Neutrophil (primary cell): Measurements from ENCODE around the gene PLB1.

Experiments used
- H3K27ac ChIP-seq: fragments of 200-600 bp; sonication (generic); 2 replicates; pipeline ENCODE4 v1.5.1; 2016; ENCODE audit warnings: mild to moderate bottlenecking, moderate library complexity
- H3K27me3 ChIP-seq: fragments of 200-600 bp; sonication (generic); 2 replicates; pipeline ENCODE4 v1.6.0; 2016; ENCODE audit warnings: mild to moderate bottlenecking
- H3K36me3 ChIP-seq: fragments of 200-600 bp; sonication (generic); 2 replicates; pipeline ENCODE4 v1.5.1; 2017
- H3K4me1 ChIP-seq, 2 experiments: fragments of 200-600 bp in 1 of 2; sonication (generic) in 1 of 2; 1 replicate in 1 of 2; 2 replicates in 1 of 2; pipeline versions ENCODE4 v1.5.1 to v1.6.1; 2013 to 2016; ENCODE audit warnings: low read depth in 1 of 2, low read length in 1 of 2, mild to moderate bottlenecking in 1 of 2, moderate library complexity in 1 of 2; ENCODE audit not compliant: control insufficient read depth in 1 of 2, insufficient read depth in 1 of 2
- H3K4me3 ChIP-seq, 2 experiments: fragments of 200-600 bp in 1 of 2; sonication (generic) in 1 of 2; 1 replicate in 1 of 2; 2 replicates in 1 of 2; pipeline ENCODE4 v1.5.1; 2013 to 2016; ENCODE audit warnings: low read depth in 1 of 2, low read length in 1 of 2, mild to moderate bottlenecking in 1 of 2, moderate library complexity in 1 of 2
- H3K9me3 ChIP-seq: fragments of 200-600 bp; sonication (generic); 2 replicates; pipeline ENCODE4 v1.5.1; 2016
- CTCF ChIP-seq: fragments of 200-600 bp; sonication (generic); IDR thresholded peaks from 2 replicates; pipeline ENCODE4 v1.5.1; 2016; ENCODE audit warnings: antibody characterized with exemption

Gene PLB1

GRCh38 chr2:28633746-28634145 is 137.9 kb downstream of the PLB1 start:
- Histone ChIP-seq H3K9me3 (no peaks in the 10 kb centered on the region), H3K36me3 (peaks cover 97% of the 10 kb centered on the region), H3K4me3 (no peak overlapping the region), H3K27ac (no peak overlapping the region), H3K27me3 (no peaks in the 10 kb centered on the region), H3K4me1 (no peaks in the 10 kb centered on the region)
- no peak for TF ChIP-seq CTCF

DNA sequence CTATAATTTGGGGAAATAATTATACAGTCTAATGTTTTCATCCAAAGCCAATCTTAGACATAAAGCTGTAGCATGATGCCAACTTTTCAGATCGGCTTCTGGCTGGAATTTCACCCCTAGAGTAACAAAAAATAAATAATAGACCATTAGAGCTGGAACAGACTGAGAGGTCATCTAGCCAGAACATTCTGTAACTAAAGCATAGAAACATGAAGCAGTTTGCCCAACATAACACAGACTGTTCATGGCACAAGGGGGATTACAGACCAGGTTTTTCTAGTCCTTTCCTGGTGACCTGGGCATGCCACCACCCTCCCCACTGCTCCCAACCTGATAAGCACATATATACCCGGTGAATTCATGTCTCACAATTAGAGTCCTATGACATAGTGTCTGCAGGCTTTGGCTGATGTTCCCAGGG is 139.3 kb downstream of the PLB1 start:
- no peaks in the 10 kb centered on the region for H3K4me1 ChIP-seq

DNA sequence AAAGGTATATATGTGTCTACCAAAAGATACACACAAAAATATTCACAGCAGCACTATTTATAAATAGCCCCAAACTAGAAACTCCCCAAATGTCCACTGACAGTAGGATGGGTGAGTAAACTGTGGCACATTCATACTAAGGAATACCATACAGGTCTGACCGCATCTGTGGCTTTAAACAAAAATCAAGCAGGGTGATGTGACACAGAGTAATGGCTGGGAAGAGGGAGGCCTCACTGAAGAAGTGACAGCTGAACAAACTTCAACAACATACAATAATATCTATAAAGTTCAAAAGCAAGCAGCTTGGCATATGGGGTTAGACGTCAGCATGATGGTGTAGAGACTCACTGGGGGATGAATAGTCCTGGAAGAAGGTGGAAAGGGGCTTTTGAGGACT is 140.6 kb downstream of the PLB1 start:
- peaks cover 92% of the 10 kb centered on the region for H3K36me3 ChIP-seq

More for the DNA sequence above, 139.3 kb downstream of the PLB1 start:
- Histone ChIP-seq H3K27me3 (no peaks in the 10 kb centered on the region), H3K27ac (no peak overlapping the region), H3K36me3 (peaks cover 92% of the 10 kb centered on the region), H3K9me3 (no peaks in the 10 kb centered on the region), H3K4me3 (no peak overlapping the region)
- no peak for TF ChIP-seq CTCF

GRCh38 chr2:28637066-28638047 is 141.5 kb downstream of the PLB1 start:
- H3K27me3 ChIP-seq = no peaks in the 10 kb centered on the region
- no peak overlapping the region for H3K4me3 ChIP-seq
- H3K9me3 ChIP-seq = no peaks in the 10 kb centered on the region
- peaks cover 92% of the 10 kb centered on the region for H3K36me3 ChIP-seq
- TF ChIP-seq CTCF = no peak
- H3K4me1 ChIP-seq = no peaks in the 10 kb centered on the region
- H3K27ac ChIP-seq = no peak overlapping the region

More for the DNA sequence above, 140.6 kb downstream of the PLB1 start:
- Histone ChIP-seq H3K27ac (no peak overlapping the region), H3K27me3 (no peaks in the 10 kb centered on the region), H3K4me1 (no peaks in the 10 kb centered on the region), H3K9me3 (no peaks in the 10 kb centered on the region), H3K4me3 (no peak overlapping the region)
- TF ChIP-seq CTCF = no peak

DNA sequence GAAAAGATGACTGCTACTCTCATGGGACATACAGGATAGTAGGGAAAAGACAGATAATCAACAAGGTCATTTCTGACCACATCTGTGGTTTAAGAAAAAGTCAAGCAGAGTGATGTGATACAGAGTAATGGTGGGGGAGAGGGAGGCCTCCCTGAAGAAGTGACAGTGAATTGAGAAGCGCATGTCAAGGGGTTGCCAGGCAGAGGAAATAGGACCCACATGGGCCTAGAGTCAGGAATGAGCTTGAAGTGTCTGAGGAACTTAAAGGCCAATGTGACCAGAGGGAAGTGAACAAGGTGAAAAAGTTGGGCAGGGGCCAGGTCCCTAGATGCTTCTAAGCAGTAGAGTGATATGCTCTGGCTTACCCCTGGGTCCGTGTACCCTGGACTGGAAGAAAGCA is 142.2 kb downstream of the PLB1 start:
- Histone ChIP-seq H3K4me1 (no peaks in the 10 kb centered on the region), H3K27me3 (no peaks in the 10 kb centered on the region), H3K9me3 (no peaks in the 10 kb centered on the region), H3K36me3 (peaks cover 90% of the 10 kb centered on the region), H3K27ac (no peak overlapping the region), H3K4me3 (no peak overlapping the region)
- no peak for TF ChIP-seq CTCF
